GM12878 (cell line): ENCODE measurements around the gene NPAS4. TPM values are rescaled to one million over a fixed set of nuclear protein-coding genes. Genes with fewer than 3 reads are reported as not detected.

Experiments
- ASH2L ChIP-seq: fragments of 300-600, 200-600 bp; sonication (generic); IDR thresholded peaks from 2 replicates; pipeline ENCODE4 v1.6.1; 2017; ENCODE audit warnings: low read depth, mild to moderate bottlenecking, borderline replicate concordance
- BCL11A ChIP-seq: IDR thresholded peaks from 2 replicates; pipeline ENCODE4 v1.6.1; 2011; ENCODE audit warnings: low read depth, low read length
- BMI1 ChIP-seq: fragments of 450-650 bp; IDR thresholded peaks from 2 replicates; pipeline ENCODE4 v1.6.1; 2016; ENCODE audit warnings: mild to moderate bottlenecking, moderate library complexity, borderline replicate concordance
- CBFB ChIP-seq: IDR thresholded peaks from 2 replicates; pipeline ENCODE4 v1.6.1; 2016; ENCODE audit warnings: antibody characterized with exemption, low read depth
- CBX3 ChIP-seq: fragments of 200-600 bp; sonication (generic); IDR thresholded peaks from 2 replicates; pipeline ENCODE4 v1.6.1; 2016; ENCODE audit warnings: low read depth, borderline replicate concordance
- GATAD2B ChIP-seq: fragments of 450-650 bp; conservative IDR thresholded peaks from 2 replicates; pipeline ENCODE4 v1.6.1; 2017; ENCODE audit warnings: low read depth, mild to moderate bottlenecking, moderate library complexity
- LARP7 ChIP-seq: fragments of 450-650 bp; IDR thresholded peaks from 2 replicates; pipeline ENCODE4 v1.6.1; 2017; ENCODE audit warnings: mild to moderate bottlenecking
- MEF2A ChIP-seq: IDR thresholded peaks from 2 replicates; pipeline ENCODE4 v1.6.1; 2011; ENCODE audit warnings: low read depth, mild to moderate bottlenecking, low read length, moderate library complexity; ENCODE audit not compliant: insufficient read depth
- MYB ChIP-seq: fragments of 150-350 bp; IDR thresholded peaks from 2 replicates; pipeline ENCODE4 v1.6.1; 2014; ENCODE audit warnings: mild to moderate bottlenecking, low read depth, low read length, borderline replicate concordance
- PKNOX1 ChIP-seq: fragments of 450-650 bp; IDR thresholded peaks from 2 replicates; pipeline ENCODE4 v1.6.1; 2016; ENCODE audit warnings: mild to moderate bottlenecking
- PML ChIP-seq: IDR thresholded peaks from 2 replicates; pipeline ENCODE4 v1.6.1; 2012; ENCODE audit warnings: low read length, inconsistent platforms
- POLR2AphosphoS5 ChIP-seq: IDR thresholded peaks from 2 replicates; pipeline ENCODE4 v1.6.1; 2011; ENCODE audit warnings: mild to moderate bottlenecking, low read length, inconsistent platforms
- RB1 ChIP-seq: fragments of 450-650 bp; formaldehyde crosslinking; IDR thresholded peaks from 2 replicates; pipeline ENCODE4 v1.6.1; 2017; ENCODE audit warnings: mild to moderate bottlenecking, borderline replicate concordance
- RCOR1 ChIP-seq: conservative IDR thresholded peaks from 2 replicates; pipeline ENCODE4 v1.6.1; 2012; ENCODE audit warnings: low read depth, low read length, improper control_type of control experiment
- SIX5 ChIP-seq: IDR thresholded peaks from 2 replicates; pipeline ENCODE4 v1.6.1; 2011; ENCODE audit warnings: mild to moderate bottlenecking, low read depth, low read length, moderate library complexity; ENCODE audit not compliant: severe bottlenecking
- SMARCA5 ChIP-seq: fragments of 450-650 bp; IDR thresholded peaks from 2 replicates; pipeline ENCODE4 v1.6.1; 2017; ENCODE audit warnings: mild to moderate bottlenecking
- TAF1 ChIP-seq: IDR thresholded peaks from 2 replicates; pipeline ENCODE4 v1.6.1; 2011; ENCODE audit warnings: mild to moderate bottlenecking, low read depth, low read length, borderline replicate concordance
- TCF12 ChIP-seq: IDR thresholded peaks from 2 replicates; pipeline ENCODE4 v1.6.1; 2011; ENCODE audit warnings: low read depth, mild to moderate bottlenecking, low read length
- WRNIP1 ChIP-seq: IDR thresholded peaks from 2 replicates; pipeline ENCODE4 v1.6.1; 2011; ENCODE audit warnings: low read depth, low read length, improper control_type of control experiment, borderline replicate concordance
- ZNF217 ChIP-seq: fragments of 450-650 bp; IDR thresholded peaks from 2 replicates; pipeline ENCODE4 v1.6.1; 2017; ENCODE audit warnings: antibody characterized with exemption, mild to moderate bottlenecking
- ZNF592 ChIP-seq: fragments of 450-650 bp; IDR thresholded peaks from 2 replicates; pipeline ENCODE4 v1.6.1; 2017; ENCODE audit warnings: mild to moderate bottlenecking, moderate library complexity
- polyA plus RNA-seq, 11 experiments: library from polyadenylated mRNA; depleted of rRNA in 4 of 11; unstranded in 6 of 11; stranded (reverse) in 5 of 11; fragments of >200 nt; fragmentation: Nextera tagmentation in 4 of 11; fragmentation: Illumina TruSeq in 1 of 11; extraction: Ambion mirVana in 4 of 11; extraction: Trizol in 1 of 11; gene quantifications; 1 replicate in 1 of 11; 2 replicates in 10 of 11; pipeline versions ENCODE4 v1.2.1 to v1.2.3, GENCODE V29; 2011 to 2016; ENCODE audit warnings: inconsistent platforms in 2 of 11, missing spikeins in 2 of 11, low read depth in 1 of 11
- total RNA-seq, 4 experiments: library from RNA; depleted of rRNA in 3 of 4; stranded (reverse); fragments of >200 nt in 3 of 4; fragmentation: Illumina TruSeq in 1 of 4; extraction: Trizol in 1 of 4; gene quantifications; 2 replicates each; pipeline versions ENCODE4 v1.2.1 to v1.2.3, GENCODE V29; 2013 to 2021
- TF ChIP-seq, protein P1 (sequence below): fragments of 450-650 bp; conservative IDR thresholded peaks from 2 replicates; pipeline ENCODE4 v1.6.1; 2017; ENCODE audit warnings: mild to moderate bottlenecking, moderate library complexity
- TF ChIP-seq, protein P2 (sequence below): fragments of 450-650 bp; IDR thresholded peaks from 2 replicates; pipeline ENCODE4 v1.6.1; 2017; ENCODE audit warnings: mild to moderate bottlenecking

Gene NPAS4
- total and polyA plus RNA-seq, 10 of the 15 experiments (the other 5 are each of a cell fraction or from before 2014, with no cell fraction given), result 0.03 to 0.18 (median 0.06) TPM; not detected in 7

DNA sequence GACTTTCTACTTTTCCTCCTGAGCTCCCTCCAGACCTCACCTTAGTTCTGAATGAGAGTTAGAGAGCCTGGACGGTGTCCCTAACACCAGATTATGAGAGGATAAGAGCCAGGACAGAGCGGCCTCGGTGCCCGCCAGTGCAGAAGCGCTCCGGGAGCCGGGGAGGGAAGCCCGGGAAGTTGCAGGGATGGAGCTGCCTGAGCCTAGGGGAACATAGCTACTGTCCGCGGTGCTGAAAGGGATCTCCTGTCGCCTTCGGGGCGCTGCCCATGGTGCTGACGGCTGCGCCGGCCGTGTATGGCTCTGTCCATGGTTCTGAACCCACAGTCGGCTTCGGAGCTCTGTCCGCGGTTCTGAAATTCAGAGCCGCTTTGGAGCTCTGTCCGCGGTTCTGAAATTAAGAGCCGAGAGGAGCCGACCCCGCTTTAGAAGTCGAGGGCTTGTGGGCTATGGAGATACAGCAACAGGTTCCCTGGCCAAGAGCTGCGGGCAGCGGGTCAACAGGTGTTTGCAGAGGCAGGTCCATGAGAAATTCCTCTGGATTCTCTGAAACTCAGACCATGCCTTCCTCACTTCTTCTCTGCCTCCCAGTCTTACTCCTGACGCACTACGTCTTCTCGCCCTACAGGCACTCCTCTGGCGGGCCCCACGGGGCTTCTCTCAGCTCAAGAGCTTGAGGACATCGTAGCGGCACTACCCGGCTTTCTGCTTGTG lies 814 bp downstream of the NPAS4 start (continued):
- no peak for TF ChIP-seq BMI1
- TF ChIP-seq RB1, result peak; percentile 86; the same call in 1 of the 2 replicates
- TF ChIP-seq LARP7, result peak; percentile 79
- TF ChIP-seq CBFB, result peak; percentile 91
- peak; percentile 47; the same call in 1 of the 2 replicates for TF ChIP-seq GATAD2B
- TF ChIP-seq PKNOX1, result peak; percentile 14; the same call in 1 of the 2 replicates
- 0 out of 2 replicates have a peak, but pooled peaks have one; percentile 37 for TF ChIP-seq TAF1
- peak; percentile 88 for TF ChIP-seq MEF2A
- TF ChIP-seq CBX3, result no peak
- no peak for TF ChIP-seq SMARCA5
- TF ChIP-seq ZNF217, result no peak
- TF ChIP-seq POLR2AphosphoS5, result no peak
- no peak for TF ChIP-seq ASH2L
- no peak for TF ChIP-seq SIX5
- no peak for TF ChIP-seq MYB
- TF ChIP-seq ZNF592, result no peak
- TF ChIP-seq PML, result peak; percentile 78
- TF ChIP-seq, protein P1, sequence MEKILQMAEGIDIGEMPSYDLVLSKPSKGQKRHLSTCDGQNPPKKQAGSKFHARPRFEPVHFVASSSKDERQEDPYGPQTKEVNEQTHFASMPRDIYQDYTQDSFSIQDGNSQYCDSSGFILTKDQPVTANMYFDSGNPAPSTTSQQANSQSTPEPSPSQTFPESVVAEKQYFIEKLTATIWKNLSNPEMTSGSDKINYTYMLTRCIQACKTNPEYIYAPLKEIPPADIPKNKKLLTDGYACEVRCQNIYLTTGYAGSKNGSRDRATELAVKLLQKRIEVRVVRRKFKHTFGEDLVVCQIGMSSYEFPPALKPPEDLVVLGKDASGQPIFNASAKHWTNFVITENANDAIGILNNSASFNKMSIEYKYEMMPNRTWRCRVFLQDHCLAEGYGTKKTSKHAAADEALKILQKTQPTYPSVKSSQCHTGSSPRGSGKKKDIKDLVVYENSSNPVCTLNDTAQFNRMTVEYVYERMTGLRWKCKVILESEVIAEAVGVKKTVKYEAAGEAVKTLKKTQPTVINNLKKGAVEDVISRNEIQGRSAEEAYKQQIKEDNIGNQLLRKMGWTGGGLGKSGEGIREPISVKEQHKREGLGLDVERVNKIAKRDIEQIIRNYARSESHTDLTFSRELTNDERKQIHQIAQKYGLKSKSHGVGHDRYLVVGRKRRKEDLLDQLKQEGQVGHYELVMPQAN, result peak; percentile 100
- 0 out of 2 replicates have a peak, but pooled peaks have one; percentile 89 for TF ChIP-seq WRNIP1
- TF ChIP-seq, protein P2, sequence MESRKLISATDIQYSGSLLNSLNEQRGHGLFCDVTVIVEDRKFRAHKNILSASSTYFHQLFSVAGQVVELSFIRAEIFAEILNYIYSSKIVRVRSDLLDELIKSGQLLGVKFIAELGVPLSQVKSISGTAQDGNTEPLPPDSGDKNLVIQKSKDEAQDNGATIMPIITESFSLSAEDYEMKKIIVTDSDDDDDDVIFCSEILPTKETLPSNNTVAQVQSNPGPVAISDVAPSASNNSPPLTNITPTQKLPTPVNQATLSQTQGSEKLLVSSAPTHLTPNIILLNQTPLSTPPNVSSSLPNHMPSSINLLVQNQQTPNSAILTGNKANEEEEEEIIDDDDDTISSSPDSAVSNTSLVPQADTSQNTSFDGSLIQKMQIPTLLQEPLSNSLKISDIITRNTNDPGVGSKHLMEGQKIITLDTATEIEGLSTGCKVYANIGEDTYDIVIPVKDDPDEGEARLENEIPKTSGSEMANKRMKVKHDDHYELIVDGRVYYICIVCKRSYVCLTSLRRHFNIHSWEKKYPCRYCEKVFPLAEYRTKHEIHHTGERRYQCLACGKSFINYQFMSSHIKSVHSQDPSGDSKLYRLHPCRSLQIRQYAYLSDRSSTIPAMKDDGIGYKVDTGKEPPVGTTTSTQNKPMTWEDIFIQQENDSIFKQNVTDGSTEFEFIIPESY, result no peak
- TF ChIP-seq RCOR1, result peak; percentile 100
- TF ChIP-seq BCL11A, result peak; percentile 71; the same call in 1 of the 2 replicates
- TF ChIP-seq TCF12, result peak; percentile 86
